IMR-90 (cell line): ENCODE results near the gene NIF3L1. TPM values are rescaled to one million over a fixed set of nuclear protein-coding genes. Genes with fewer than 3 reads are reported as not detected.

Experiments used
- ATAC-seq: fragments of 200-7000 bp; cut with Tn5 transposase; 2 replicates; pipeline ENCODE4 v1.9.1; 2020; ENCODE audit warnings: low read depth, mild to moderate bottlenecking, moderate library complexity
- BruUV-seq: library from RNA; stranded (reverse); fragments of 400-500 nt; replicated peaks from 2 replicates; lab custom pipeline; 2021; lab: Mats Ljungman, UMichigan
- CTCF ChIA-PET: fragments of 300-600 bp; formaldehyde crosslinking; extraction: SDS; loops from one replicate; lab custom pipeline; 2021; ENCODE audit warnings: antibody characterized with exemption; lab: Yijun Ruan, JAX
- POLR2A ChIA-PET: fragments of 300-600 bp; sonication (Branson Sonifier 250); formaldehyde crosslinking; loops from one replicate; lab custom pipeline; 2022; ENCODE audit warnings: antibody characterized with exemption; ENCODE audit not compliant: unreplicated experiment; lab: Charles Lee
- DNase-seq: peaks from one replicate; pipeline ENCODE4 v3.0.0; 2013
- H2AFZ ChIP-seq: replicated peaks from 2 replicates; pipeline ENCODE3; 2013; ENCODE audit warnings: low read length, mild to moderate bottlenecking; ENCODE audit not compliant: poor library complexity
- H2AK5ac ChIP-seq: 2 replicates; pipeline ENCODE4 v1.6.1; 2013; ENCODE audit warnings: low read depth, low read length, inconsistent platforms
- H2AK9ac ChIP-seq: replicated peaks from 2 replicates; pipeline ENCODE3; 2013; ENCODE audit warnings: mild to moderate bottlenecking, low read depth, low read length, moderate library complexity; ENCODE audit not compliant: poor library complexity
- H2BK120ac ChIP-seq: 2 replicates; pipeline ENCODE4 v1.6.1; 2013; ENCODE audit warnings: low read depth, low read length, inconsistent platforms
- H2BK15ac ChIP-seq: 3 replicates; pipeline ENCODE4 v1.6.1; 2013; ENCODE audit warnings: low read depth, low read length, inconsistent platforms
- H2BK20ac ChIP-seq: 2 replicates; pipeline ENCODE4 v1.6.1; 2013; ENCODE audit warnings: low read depth, mild to moderate bottlenecking, inconsistent platforms, low read length, moderate library complexity
- H2BK5ac ChIP-seq: 2 replicates; pipeline ENCODE4 v1.6.1; 2013; ENCODE audit warnings: mild to moderate bottlenecking, low read depth, low read length, inconsistent platforms; ENCODE audit not compliant: poor library complexity, severe bottlenecking
- H3K14ac ChIP-seq: replicated peaks from 2 replicates; pipeline ENCODE4 v1.6.1; 2013; ENCODE audit warnings: low read depth, low read length, inconsistent platforms
- H3K18ac ChIP-seq: 2 replicates; pipeline ENCODE4 v1.6.1; 2013; ENCODE audit warnings: low read depth, low read length, control low read depth
- H3K23ac ChIP-seq: 2 replicates; pipeline ENCODE4 v1.6.1; 2013; ENCODE audit warnings: low read depth, low read length, inconsistent platforms
- H3K27ac ChIP-seq: 2 replicates; pipeline ENCODE4 v1.5.1; 2013; ENCODE audit warnings: mild to moderate bottlenecking, control low read depth, low read length; ENCODE audit not compliant: insufficient read depth
- H3K27me3 ChIP-seq: 2 replicates; pipeline ENCODE4 v1.6.1; 2013; ENCODE audit warnings: low read length; ENCODE audit not compliant: control insufficient read depth, insufficient read depth
- H3K36me3 ChIP-seq: 2 replicates; pipeline ENCODE4 v1.6.1; 2013; ENCODE audit warnings: low read length, mixed read lengths; ENCODE audit not compliant: control insufficient read depth, insufficient read depth
- H3K4ac ChIP-seq: 2 replicates; pipeline ENCODE4 v1.6.1; 2013; ENCODE audit warnings: low read depth, low read length, inconsistent platforms
- H3K4me1 ChIP-seq: 2 replicates; pipeline ENCODE4 v1.6.1; 2013; ENCODE audit warnings: low read length, mixed read lengths; ENCODE audit not compliant: control insufficient read depth, insufficient read depth
- H3K4me2 ChIP-seq: 2 replicates; pipeline ENCODE4 v1.6.1; 2013; ENCODE audit warnings: low read depth, mild to moderate bottlenecking, control low read depth, low read length, moderate library complexity
- H3K4me3 ChIP-seq: 2 replicates; pipeline ENCODE4 v1.5.1; 2013; ENCODE audit warnings: low read depth, mild to moderate bottlenecking, control low read depth, low read length, moderate library complexity; ENCODE audit not compliant: insufficient read depth
- H3K56ac ChIP-seq: 2 replicates; pipeline ENCODE4 v1.6.1; 2013; ENCODE audit warnings: low read length, inconsistent platforms; ENCODE audit not compliant: insufficient read depth; ENCODE audit errors: extremely low read depth
- H3K79me1 ChIP-seq, 2 experiments: 2 replicates each; pipeline ENCODE4 v1.6.1; 2013; ENCODE audit warnings: low read length in 2 of 2, inconsistent platforms in 1 of 2, low read depth in 1 of 2
- H3K9ac ChIP-seq: 2 replicates; pipeline ENCODE4 v1.6.1; 2013; ENCODE audit warnings: low read depth, low read length, control low read depth
- H3K9me1 ChIP-seq: 2 replicates; pipeline ENCODE4 v1.6.1; 2013; ENCODE audit warnings: low read length, inconsistent platforms; ENCODE audit not compliant: insufficient read depth
- H3K9me3 ChIP-seq: 2 replicates; pipeline ENCODE4 v1.6.1; 2013; ENCODE audit warnings: low read length; ENCODE audit not compliant: control insufficient read depth, insufficient read depth
- H4K20me1 ChIP-seq: 2 replicates; pipeline ENCODE4 v1.6.1; 2013; ENCODE audit warnings: low read length, inconsistent platforms; ENCODE audit not compliant: insufficient read depth
- H4K5ac ChIP-seq: 2 replicates; pipeline ENCODE4 v1.6.1; 2013; ENCODE audit warnings: mild to moderate bottlenecking, low read depth, low read length, control low read depth
- H4K8ac ChIP-seq, 2 experiments: 2 replicates each; pipeline ENCODE4 v1.6.1; 2013; ENCODE audit warnings: low read depth in 2 of 2, low read length in 2 of 2, control low read depth in 1 of 2, inconsistent platforms in 1 of 2
- H4K91ac ChIP-seq: 2 replicates; pipeline ENCODE4 v1.6.1; 2013; ENCODE audit warnings: low read depth, low read length, inconsistent platforms; ENCODE audit not compliant: insufficient read depth
- BHLHE40 ChIP-seq: fragments of 150-350 bp; IDR thresholded peaks from 2 replicates; pipeline ENCODE4 v1.6.1; 2016; ENCODE audit warnings: mild to moderate bottlenecking, low read depth, low read length
- CEBPB ChIP-seq: IDR thresholded peaks from 2 replicates; pipeline ENCODE4 v1.6.1; 2012; ENCODE audit warnings: low read depth, low read length, improper control_type of control experiment
- CHD1 ChIP-seq: IDR thresholded peaks from 2 replicates; pipeline ENCODE4 v1.6.1; 2012; ENCODE audit warnings: low read depth, low read length, improper control_type of control experiment
- FOS ChIP-seq: fragments of 150-350 bp; IDR thresholded peaks from 2 replicates; pipeline ENCODE4 v1.6.1; 2016; ENCODE audit warnings: low read depth, low read length
- MAZ ChIP-seq: IDR thresholded peaks from 2 replicates; pipeline ENCODE4 v1.6.1; 2012; ENCODE audit warnings: low read depth, mild to moderate bottlenecking, low read length, improper control_type of control experiment, moderate library complexity, borderline replicate concordance
- NFE2L2 ChIP-seq: fragments of 150-350 bp; IDR thresholded peaks from 2 replicates; pipeline ENCODE4 v1.6.1; 2016; ENCODE audit warnings: low read depth, mild to moderate bottlenecking, low read length
- RAD21 ChIP-seq: IDR thresholded peaks from 2 replicates; pipeline ENCODE4 v1.6.1; 2012; ENCODE audit warnings: low read length, improper control_type of control experiment
- RCOR1 ChIP-seq: IDR thresholded peaks from 2 replicates; pipeline ENCODE4 v1.6.1; 2012; ENCODE audit warnings: mild to moderate bottlenecking, low read length, improper control_type of control experiment; ENCODE audit not compliant: insufficient replicate concordance
- RFX5 ChIP-seq: IDR thresholded peaks from 2 replicates; pipeline ENCODE4 v1.8.0; 2012; ENCODE audit warnings: low read depth, mild to moderate bottlenecking, low read length, moderate library complexity
- SMC3 ChIP-seq: fragments of 150-350 bp; IDR thresholded peaks from 2 replicates; pipeline ENCODE4 v1.6.1; 2016; ENCODE audit warnings: low read depth, mild to moderate bottlenecking, antibody characterized with exemption, low read length, moderate library complexity
- WGBS, 2 experiments: methylation state at CpG; one replicate each; pipeline versions ENCODE4 v1.1.5 to v1.1.7; 2013; ENCODE audit warnings: missing lambda C conversion rate in 2 of 2; ENCODE audit not compliant: insufficient read length in 1 of 2; ENCODE audit errors: extremely low coverage in 2 of 2; 5-methylcytosine and 5-hydroxymethylcytosine counted together
- dilution Hi-C: fragments of 300-500 bp; cut with HindIII; formaldehyde crosslinking; loops from one replicate; pipeline ENCODE4 v1.14.3; 2018; ENCODE audit warnings: low sequenced_read_pairs; ENCODE audit not compliant: unreplicated experiment
- in situ Hi-C: fragments of 300-500 bp; cut with MboI; formaldehyde crosslinking; loops from 3 replicates; pipeline ENCODE4 v1.14.3; 2019; ENCODE audit warnings: low sequenced_read_pairs, inconsistent platforms, mixed read lengths
- intact Hi-C: fragments of 100-400 bp; cut with micrococcal nuclease; formaldehyde crosslinking; loops from 2 replicates; pipeline ENCODE4 v1.10.0; 2022
- polyA plus RNA-seq, 3 experiments: library from polyadenylated mRNA; depleted of rRNA; stranded (reverse); fragments of >200 nt; gene quantifications; 2 replicates each; pipeline ENCODE4 v1.2.3, GENCODE V29; 2012; ENCODE audit warnings: low replicate concordance in 1 of 3
- total RNA-seq: library from RNA; depleted of rRNA; stranded (reverse); fragments of >200 nt; gene quantifications from 2 replicates; pipeline ENCODE4 v1.2.3, GENCODE V29; 2012
- TF ChIP-seq, protein P1 (sequence below): conservative IDR thresholded peaks from 2 replicates; pipeline ENCODE4 v1.5.1; 2012; ENCODE audit warnings: mild to moderate bottlenecking, low read depth, low read length, improper control_type of control experiment
- TF ChIP-seq, protein P2 (sequence below): fragments of 150-350 bp; IDR thresholded peaks from 2 replicates; pipeline ENCODE4 v1.6.1; 2016; ENCODE audit warnings: low read depth, mild to moderate bottlenecking, low read length, moderate library complexity, borderline replicate concordance

The NIF3L1 gene
- total and polyA plus RNA-seq, 2 of the 4 experiments (the other 2 are of a cell fraction): 43.0 to 54.6 TPM

DNA sequence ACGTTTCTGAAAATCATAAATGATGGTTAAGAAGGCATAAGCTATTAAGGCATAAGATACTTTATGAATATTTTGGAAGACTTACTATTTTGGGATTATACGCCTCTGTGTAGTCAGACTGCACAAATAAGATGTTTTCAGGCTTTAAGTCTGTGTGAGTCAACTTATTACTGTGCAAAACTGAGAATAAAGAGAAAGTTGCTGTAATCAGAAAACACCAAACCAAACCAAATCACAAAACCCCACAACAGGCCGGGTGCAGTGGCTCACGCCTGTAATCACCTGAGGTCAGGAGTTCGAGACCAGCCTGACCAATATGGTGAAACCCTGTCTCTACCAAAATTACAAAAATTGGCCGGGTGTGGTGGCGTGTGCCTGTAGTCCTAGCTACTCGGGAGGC lies 32.4 kb upstream of the NIF3L1 start:
- ATAC-seq: no peak

More for the DNA sequence above, 32.4 kb upstream of the NIF3L1 start:
- no peak overlapping the region for H2BK120ac ChIP-seq
- in situ Hi-C loops (no loop called here), dilution Hi-C loops (no loop called here), intact Hi-C loops (no loop called here)
- no peak for DNase-seq
- peaks cover 18 to 45% of the 10 kb centered on the region in 2 experiments for H3K79me1 ChIP-seq
- H3K9me3 ChIP-seq: no peaks in the 10 kb centered on the region
- no CpG with 5 or more reads among the region's 8 CpGs for WGBS, 2 experiments
- no peak overlapping the region for H2BK5ac ChIP-seq
- peaks cover 3% of the 10 kb centered on the region; the same call in 1 of the 2 replicates for H3K9me1 ChIP-seq
- no peak overlapping the region for H3K27ac ChIP-seq
- H3K4me3 ChIP-seq: no peak overlapping the region
- no TSS peak for BruUV-seq
- TF ChIP-seq FOS (no peak), RCOR1 (no peak), RAD21 (no peak), SMC3 (no peak), MAZ (no peak), RFX5 (no peak), BHLHE40 (no peak), CEBPB (no peak), NFE2L2 (no peak), CHD1 (no peak)
- TF ChIP-seq, protein P1, sequence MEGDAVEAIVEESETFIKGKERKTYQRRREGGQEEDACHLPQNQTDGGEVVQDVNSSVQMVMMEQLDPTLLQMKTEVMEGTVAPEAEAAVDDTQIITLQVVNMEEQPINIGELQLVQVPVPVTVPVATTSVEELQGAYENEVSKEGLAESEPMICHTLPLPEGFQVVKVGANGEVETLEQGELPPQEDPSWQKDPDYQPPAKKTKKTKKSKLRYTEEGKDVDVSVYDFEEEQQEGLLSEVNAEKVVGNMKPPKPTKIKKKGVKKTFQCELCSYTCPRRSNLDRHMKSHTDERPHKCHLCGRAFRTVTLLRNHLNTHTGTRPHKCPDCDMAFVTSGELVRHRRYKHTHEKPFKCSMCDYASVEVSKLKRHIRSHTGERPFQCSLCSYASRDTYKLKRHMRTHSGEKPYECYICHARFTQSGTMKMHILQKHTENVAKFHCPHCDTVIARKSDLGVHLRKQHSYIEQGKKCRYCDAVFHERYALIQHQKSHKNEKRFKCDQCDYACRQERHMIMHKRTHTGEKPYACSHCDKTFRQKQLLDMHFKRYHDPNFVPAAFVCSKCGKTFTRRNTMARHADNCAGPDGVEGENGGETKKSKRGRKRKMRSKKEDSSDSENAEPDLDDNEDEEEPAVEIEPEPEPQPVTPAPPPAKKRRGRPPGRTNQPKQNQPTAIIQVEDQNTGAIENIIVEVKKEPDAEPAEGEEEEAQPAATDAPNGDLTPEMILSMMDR: no peak
- TF ChIP-seq, protein P2, sequence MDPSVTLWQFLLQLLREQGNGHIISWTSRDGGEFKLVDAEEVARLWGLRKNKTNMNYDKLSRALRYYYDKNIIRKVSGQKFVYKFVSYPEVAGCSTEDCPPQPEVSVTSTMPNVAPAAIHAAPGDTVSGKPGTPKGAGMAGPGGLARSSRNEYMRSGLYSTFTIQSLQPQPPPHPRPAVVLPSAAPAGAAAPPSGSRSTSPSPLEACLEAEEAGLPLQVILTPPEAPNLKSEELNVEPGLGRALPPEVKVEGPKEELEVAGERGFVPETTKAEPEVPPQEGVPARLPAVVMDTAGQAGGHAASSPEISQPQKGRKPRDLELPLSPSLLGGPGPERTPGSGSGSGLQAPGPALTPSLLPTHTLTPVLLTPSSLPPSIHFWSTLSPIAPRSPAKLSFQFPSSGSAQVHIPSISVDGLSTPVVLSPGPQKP: no peak
- no peak overlapping the region for H3K23ac ChIP-seq
- H4K8ac ChIP-seq: no peak overlapping the region
- no peak overlapping the region for H3K18ac ChIP-seq
- no peak overlapping the region for H3K4ac ChIP-seq
- H2BK20ac ChIP-seq: no peak overlapping the region
- ChIA-PET CTCF (no interaction called here), POLR2A (no interaction called here)
- H2AK5ac ChIP-seq: no peak overlapping the region
- no peak overlapping the region for H3K9ac ChIP-seq
- H3K14ac ChIP-seq: no peak overlapping the region
- no peak overlapping the region for H4K91ac ChIP-seq
- no peak overlapping the region for H3K4me2 ChIP-seq
- peaks cover 2% of the 10 kb centered on the region for H3K4me1 ChIP-seq
- H3K27me3 ChIP-seq: no peaks in the 10 kb centered on the region
- no peak overlapping the region for H3K56ac ChIP-seq
- H2AK9ac ChIP-seq: no peak overlapping the region
- H3K36me3 ChIP-seq: peaks cover 59% of the 10 kb centered on the region
- H2AFZ ChIP-seq: no peak overlapping the region
- peaks cover 78% of the 10 kb centered on the region for H4K20me1 ChIP-seq
- no peak overlapping the region for H4K5ac ChIP-seq
- H2BK15ac ChIP-seq: no peak overlapping the region
